Panc1 (cell line): Measurements from ENCODE around the gene GNAI1. TPM values are rescaled to one million over a fixed set of nuclear protein-coding genes. Genes with fewer than 3 reads are reported as not detected.

ENCODE experiments used
- ATAC-seq: fragments of 200-7000 bp; cut with Tn5 transposase; 2 replicates; pipeline ENCODE4 v1.9.1; 2020; ENCODE audit warnings: mild to moderate bottlenecking, moderate library complexity
- BruUV-seq: library from RNA; stranded (reverse); fragments of 400-500 nt; replicated peaks from 2 replicates; lab custom pipeline; 2021; lab: Mats Ljungman, UMichigan
- CTCF ChIA-PET: fragments of 300-600 bp; sonication (Branson Sonifier 250); formaldehyde crosslinking; loops from one replicate; lab custom pipeline; 2022; ENCODE audit warnings: antibody characterized with exemption; lab: Charles Lee
- POLR2A ChIA-PET: fragments of 300-600 bp; sonication (Branson Sonifier 250); formaldehyde crosslinking; loops from one replicate; lab custom pipeline; 2022; ENCODE audit warnings: antibody characterized with exemption; lab: Charles Lee
- DNase-seq: peaks from one replicate; pipeline ENCODE4 v3.0.0-alpha.2; 2010; ENCODE audit warnings: low read depth, low spot score
- H3K27ac ChIP-seq: 2 replicates; pipeline ENCODE4 v1.5.1; 2011; ENCODE audit warnings: mild to moderate bottlenecking, low read length, inconsistent platforms
- H3K27me3 ChIP-seq: fragments of 200-500 bp; sonication (Bioruptor generic); 2 replicates; pipeline ENCODE4 v1.6.0; 2014; ENCODE audit warnings: low read length, inconsistent platforms; ENCODE audit not compliant: control insufficient read depth, insufficient read depth
- H3K36me3 ChIP-seq: fragments of 200-500 bp; sonication (Bioruptor generic); 2 replicates; pipeline ENCODE4 v1.5.1; 2014; ENCODE audit warnings: inconsistent platforms, mild to moderate bottlenecking, low read length, moderate library complexity; ENCODE audit not compliant: control insufficient read depth, insufficient read depth
- H3K4me1 ChIP-seq: 2 replicates; pipeline ENCODE4 v1.5.1; 2011; ENCODE audit warnings: inconsistent platforms, mild to moderate bottlenecking, low read length, moderate library complexity; ENCODE audit not compliant: control insufficient read depth, insufficient read depth
- H3K4me3 ChIP-seq, 2 experiments: 2 replicates each; pipeline ENCODE4 v1.5.1; 2011 to 2012; ENCODE audit warnings: low read depth in 2 of 2, low read length in 2 of 2, mild to moderate bottlenecking in 2 of 2, inconsistent platforms in 1 of 2, moderate library complexity in 1 of 2
- H3K9me3 ChIP-seq: fragments of 200-500 bp; sonication (Bioruptor generic); 2 replicates; pipeline ENCODE4 v1.5.1; 2014; ENCODE audit warnings: low read depth, mild to moderate bottlenecking, inconsistent platforms, low read length, moderate library complexity; ENCODE audit not compliant: control insufficient read depth, insufficient read depth
- POLR2AphosphoS5 ChIP-seq: IDR thresholded peaks from 2 replicates; pipeline ENCODE4 v1.6.1; 2012; ENCODE audit warnings: mild to moderate bottlenecking, low read depth, low read length, moderate library complexity
- REST ChIP-seq, 2 experiments: IDR thresholded peaks; 2 replicates each; pipeline ENCODE4 v1.6.1; 2011 to 2012; ENCODE audit warnings: low read depth in 2 of 2, control low read depth in 1 of 2, low read length in 1 of 2, mild to moderate bottlenecking in 1 of 2, moderate library complexity in 1 of 2; ENCODE audit not compliant: insufficient read depth in 1 of 2
- SIN3A ChIP-seq: IDR thresholded peaks from 2 replicates; pipeline ENCODE4 v1.6.1; 2012; ENCODE audit warnings: low read depth, mild to moderate bottlenecking, low read length, moderate library complexity, borderline replicate concordance; ENCODE audit not compliant: insufficient read depth
- TCF7L2 ChIP-seq: IDR thresholded peaks from 2 replicates; pipeline ENCODE4 v1.6.1; 2011; ENCODE audit warnings: mild to moderate bottlenecking, low read depth, low read length, inconsistent platforms
- in situ Hi-C: cut with HindIII; loops from 2 replicates; pipeline ENCODE4 v1.10.0; 2016; ENCODE audit warnings: low sequenced_read_pairs, low pct_unique_long_range_greater_than_20kb
- intact Hi-C: fragments of 100-400 bp; cut with micrococcal nuclease; formaldehyde crosslinking; loops from one replicate; pipeline ENCODE4 v1.10.0; 2022; ENCODE audit not compliant: unreplicated experiment
- total RNA-seq: library from RNA; stranded (reverse); gene quantifications from one replicate; pipeline ENCODE4 v1.2.1, GENCODE V29; 2021; ENCODE audit not compliant: unreplicated experiment
- TF ChIP-seq, protein P1 (sequence below): fragments of 450-650 bp; IDR thresholded peaks from 2 replicates; pipeline ENCODE4 v1.5.1; 2017; ENCODE audit warnings: mild to moderate bottlenecking

GNAI1 gene
- total RNA-seq, 1 experiment from 2014 or later: 19.2 TPM

- ChIA-PET CTCF (no interaction called here), POLR2A (no interaction called here)
- intact Hi-C loops: no loop called here
- TF ChIP-seq, protein P1, sequence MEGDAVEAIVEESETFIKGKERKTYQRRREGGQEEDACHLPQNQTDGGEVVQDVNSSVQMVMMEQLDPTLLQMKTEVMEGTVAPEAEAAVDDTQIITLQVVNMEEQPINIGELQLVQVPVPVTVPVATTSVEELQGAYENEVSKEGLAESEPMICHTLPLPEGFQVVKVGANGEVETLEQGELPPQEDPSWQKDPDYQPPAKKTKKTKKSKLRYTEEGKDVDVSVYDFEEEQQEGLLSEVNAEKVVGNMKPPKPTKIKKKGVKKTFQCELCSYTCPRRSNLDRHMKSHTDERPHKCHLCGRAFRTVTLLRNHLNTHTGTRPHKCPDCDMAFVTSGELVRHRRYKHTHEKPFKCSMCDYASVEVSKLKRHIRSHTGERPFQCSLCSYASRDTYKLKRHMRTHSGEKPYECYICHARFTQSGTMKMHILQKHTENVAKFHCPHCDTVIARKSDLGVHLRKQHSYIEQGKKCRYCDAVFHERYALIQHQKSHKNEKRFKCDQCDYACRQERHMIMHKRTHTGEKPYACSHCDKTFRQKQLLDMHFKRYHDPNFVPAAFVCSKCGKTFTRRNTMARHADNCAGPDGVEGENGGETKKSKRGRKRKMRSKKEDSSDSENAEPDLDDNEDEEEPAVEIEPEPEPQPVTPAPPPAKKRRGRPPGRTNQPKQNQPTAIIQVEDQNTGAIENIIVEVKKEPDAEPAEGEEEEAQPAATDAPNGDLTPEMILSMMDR: no peak
- TF ChIP-seq POLR2AphosphoS5 (no peak), SIN3A (no peak), REST (IDR thresholded peaks at IDR 0.05; ENCODE audit: insufficient read depth in 1 of 2, low read depth in 2 of 2, low read length in 1 of 2) (no peak), TCF7L2 (no peak)
- in situ Hi-C loops: no loop called here
- ATAC-seq (no peak), DNase-seq (no peak)
- H3K27ac ChIP-seq: no peak overlapping the region
- no peak overlapping the region for H3K4me3 ChIP-seq
- BruUV-seq: no TSS peak
- H3K9me3 ChIP-seq: no peaks in the 10 kb centered on the region
- no peaks in the 10 kb centered on the region for H3K4me1 ChIP-seq
- H3K27me3 ChIP-seq: no peaks in the 10 kb centered on the region
- peaks cover 3% of the 10 kb centered on the region; the same call in 1 of the 2 replicates for H3K36me3 ChIP-seq
Measured at GRCh38 chr7:80210400-80210799, 75.8 kb downstream of the GNAI1 start.

DNA sequence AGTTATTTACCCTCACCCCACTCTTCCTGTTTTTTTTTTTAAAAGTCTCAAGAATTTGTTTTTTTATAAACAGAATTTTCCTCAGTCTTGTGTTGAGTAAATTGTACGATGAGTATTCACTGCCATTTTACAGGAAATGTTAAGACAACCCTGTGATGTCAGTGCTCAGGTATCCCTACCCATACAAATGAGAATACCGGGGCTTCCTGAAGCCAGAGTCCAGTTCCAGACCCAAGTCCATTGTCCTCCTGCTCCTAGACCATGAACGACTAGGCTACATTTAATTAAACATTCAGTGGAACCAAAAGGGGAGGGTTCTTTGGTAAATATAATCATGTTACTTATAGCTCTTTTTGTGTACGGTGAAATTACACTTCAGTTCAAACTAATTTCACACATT is 79.2 kb downstream of the GNAI1 start:
- ChIA-PET POLR2A (no interaction called here), CTCF (interaction anchor here (0.7 kb wide), 1 partner anchor 115 kb away, joined by 3 read pairs; no protein-coding TSS in a partner anchor)
- Histone ChIP-seq H3K4me1 (no peaks in the 10 kb centered on the region), H3K27ac (no peak overlapping the region), H3K9me3 (no peaks in the 10 kb centered on the region), H3K27me3 (no peaks in the 10 kb centered on the region), H3K36me3 (peaks cover 3% of the 10 kb centered on the region; the same call in 1 of the 2 replicates), H3K4me3 (no peak overlapping the region)
- no TSS peak for BruUV-seq
- intact Hi-C loops: no loop called here
- in situ Hi-C loops: no loop called here
- DNase-seq (no peak), ATAC-seq (no peak)
- TF ChIP-seq, protein P1: no peak
- TF ChIP-seq POLR2AphosphoS5 (no peak), SIN3A (no peak), REST (IDR thresholded peaks at IDR 0.05; ENCODE audit: insufficient read depth in 1 of 2, low read depth in 2 of 2, low read length in 1 of 2) (no peak), TCF7L2 (no peak)
